ENCODE data around the gene FBN3. TPM values are rescaled to one million over a fixed set of nuclear protein-coding genes. Genes with fewer than 3 reads are reported as not detected.

FBN3 gene
- polyA plus RNA-seq, 1 experiment = not detected

DNA sequence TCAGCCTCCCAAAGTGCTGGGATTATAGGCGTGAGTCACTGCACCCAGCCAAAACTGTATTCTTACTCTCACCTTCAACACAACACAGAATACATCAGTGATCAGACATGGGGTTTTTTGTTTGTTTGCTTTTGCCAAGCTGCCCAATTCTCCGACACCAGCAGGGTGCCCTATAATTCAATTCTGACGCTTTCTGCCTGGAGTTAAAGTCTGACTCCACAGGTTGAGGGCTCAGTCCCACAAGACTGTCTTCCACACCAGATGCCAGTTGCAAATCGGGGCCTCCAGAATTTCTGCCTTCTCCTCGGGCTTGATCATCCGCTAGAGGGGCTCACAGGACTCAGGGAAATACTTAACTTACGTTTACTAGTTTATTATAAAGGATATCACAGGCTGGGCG is 22.1 kb downstream of the FBN3 start:
- H3K4me3 ChIP-seq (ENCODE audit: low read depth, low read length) = no peak overlapping the region
- DNase-seq (ENCODE audit: low read depth) = no peak
- no peak for TF ChIP-seq CTCF (IDR thresholded peaks at IDR 0.05; ENCODE audit: insufficient read depth, low read depth, low read length)
- ChIA-PET CTCF (interaction anchor here (0.6 kb wide), 1 partner anchor 74 kb away, joined by 3 read pairs; no protein-coding TSS in a partner anchor), POLR2A (no interaction called here)
- H3K27me3 ChIP-seq (ENCODE audit: control insufficient read depth, insufficient read depth, low read length) = no peaks in the 10 kb centered on the region
- H3K36me3 ChIP-seq (ENCODE audit: control insufficient read depth, insufficient read depth, low read length) = no peaks in the 10 kb centered on the region

DNA sequence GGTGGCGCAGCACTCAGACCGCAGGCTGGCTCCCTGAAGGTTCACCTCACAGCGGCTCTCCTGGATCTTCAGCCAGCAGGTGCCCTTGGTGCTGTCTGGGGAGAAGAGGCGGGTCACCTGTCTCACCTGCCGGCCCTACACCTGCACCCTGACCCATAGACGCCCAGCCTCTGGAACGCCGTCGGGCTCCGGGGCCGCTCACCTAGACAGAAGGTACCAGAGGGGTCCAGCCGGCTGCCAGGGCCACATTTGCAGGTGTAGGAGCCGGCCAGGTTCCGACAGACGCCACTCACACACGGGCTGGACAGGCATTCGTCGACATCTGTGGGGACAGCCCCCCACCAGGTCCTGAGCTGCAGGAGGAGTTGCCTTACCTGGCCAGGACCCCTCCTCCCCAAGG is 22.9 kb downstream of the FBN3 start:
- Histone ChIP-seq H3K27me3 (ENCODE audit: control insufficient read depth, insufficient read depth, low read length) (no peaks in the 10 kb centered on the region), H3K4me3 (ENCODE audit: low read depth, low read length) (no peak overlapping the region), H3K36me3 (ENCODE audit: control insufficient read depth, insufficient read depth, low read length) (no peaks in the 10 kb centered on the region)
- TF ChIP-seq CTCF (IDR thresholded peaks at IDR 0.05; ENCODE audit: insufficient read depth, low read depth, low read length) = no peak
- POLR2A ChIA-PET = no interaction called here
- CTCF ChIA-PET = interaction anchor here (0.6 kb wide), 1 partner anchor 73 kb away, joined by 3 read pairs; no protein-coding TSS in a partner anchor
- DNase-seq (ENCODE audit: low read depth) = no peak

DNA sequence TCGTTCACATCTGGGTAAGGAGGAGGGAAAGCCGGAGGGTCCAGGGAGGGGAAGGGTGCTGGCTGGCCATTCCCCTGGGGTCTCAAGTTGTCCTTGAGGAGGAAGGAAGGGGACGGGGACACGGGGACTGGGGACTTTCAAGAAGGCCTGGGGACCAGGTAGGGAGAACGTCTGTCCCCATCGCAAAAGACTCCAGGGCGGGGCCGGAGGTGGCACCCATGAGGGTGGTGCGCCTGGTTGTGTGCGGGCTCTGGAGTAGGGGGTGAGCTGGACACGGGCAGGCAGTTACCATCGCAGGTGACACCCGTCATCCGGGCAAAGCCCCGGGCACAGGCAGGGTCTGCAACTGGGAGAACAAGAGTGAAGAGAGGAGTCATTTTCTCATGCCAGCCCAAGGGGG is 23.4 kb downstream of the FBN3 start:
- POLR2A ChIA-PET = no interaction called here
- Histone ChIP-seq H3K27me3 (ENCODE audit: control insufficient read depth, insufficient read depth, low read length) (no peaks in the 10 kb centered on the region), H3K36me3 (ENCODE audit: control insufficient read depth, insufficient read depth, low read length) (no peaks in the 10 kb centered on the region), H3K4me3 (ENCODE audit: low read depth, low read length) (no peak overlapping the region)
- CTCF ChIA-PET = no interaction called here
- no peak for DNase-seq (ENCODE audit: low read depth)
- no peak for TF ChIP-seq CTCF (IDR thresholded peaks at IDR 0.05; ENCODE audit: insufficient read depth, low read depth, low read length)

GRCh38 chr19:8123683-8124082 is 25.7 kb downstream of the FBN3 start:
- ChIA-PET CTCF (no interaction called here), POLR2A (no interaction called here)
- no peaks in the 10 kb centered on the region for H3K36me3 ChIP-seq (ENCODE audit: control insufficient read depth, insufficient read depth, low read length)
- H3K27me3 ChIP-seq (ENCODE audit: control insufficient read depth, insufficient read depth, low read length) = no peaks in the 10 kb centered on the region
- TF ChIP-seq CTCF (IDR thresholded peaks at IDR 0.05; ENCODE audit: insufficient read depth, low read depth, low read length) = no peak
- DNase-seq (ENCODE audit: low read depth) = no peak
- H3K4me3 ChIP-seq (ENCODE audit: low read depth, low read length) = no peak overlapping the region

GRCh38 chr19:8120636-8121480 is 28.5 kb downstream of the FBN3 start:
- DNase-seq (ENCODE audit: low read depth) = no peak
- ChIA-PET CTCF (no interaction called here), POLR2A (no interaction called here)

More at GRCh38 chr19:8120636-8121480, 28.5 kb downstream of the FBN3 start:
- Histone ChIP-seq H3K36me3 (ENCODE audit: control insufficient read depth, insufficient read depth, low read length) (no peaks in the 10 kb centered on the region), H3K4me3 (ENCODE audit: low read depth, low read length) (no peak overlapping the region), H3K27me3 (ENCODE audit: control insufficient read depth, insufficient read depth, low read length) (no peaks in the 10 kb centered on the region)
- no peak for TF ChIP-seq CTCF (IDR thresholded peaks at IDR 0.05; ENCODE audit: insufficient read depth, low read depth, low read length)

All from BJ (cell line).